ENCODE measurements around the gene KAZN.

Gene KAZN

GRCh38 chr1:15065291-15065690 lies 466.8 kb downstream of the KAZN start:
- no peak for DNase-seq (ENCODE audit: low read depth)

- no peak for DNase-seq (ENCODE audit: low read depth)
These were observed 467.3 kb downstream of the KAZN start for GRCh38 chr1:15065736-15066135.

GRCh38 chr1:15066191-15066590 lies 467.7 kb downstream of the KAZN start:
- DNase-seq (ENCODE audit: low read depth): no peak

- DNase-seq (ENCODE audit: low read depth): no peak
These were observed 468.7 kb downstream of the KAZN start for GRCh38 chr1:15067148-15067547.

GRCh38 chr1:15068152-15068551 lies 469.7 kb downstream of the KAZN start:
- DNase-seq (ENCODE audit: low read depth): no peak

- no peak for DNase-seq (ENCODE audit: low read depth)
These were observed 470.5 kb downstream of the KAZN start for GRCh38 chr1:15068997-15069396.

GRCh38 chr1:15070145-15070748 lies 471.8 kb downstream of the KAZN start:
- no peak for DNase-seq (ENCODE audit: low read depth)

- no peak for DNase-seq (ENCODE audit: low read depth)
These were observed 473.5 kb downstream of the KAZN start for GRCh38 chr1:15071936-15072335.

- DNase-seq (ENCODE audit: low read depth): no peak
These were observed 475.4 kb downstream of the KAZN start for GRCh38 chr1:15073799-15074308.

- DNase-seq (ENCODE audit: low read depth): no peak
These were observed 476.7 kb downstream of the KAZN start for GRCh38 chr1:15075175-15075574.

- DNase-seq (ENCODE audit: low read depth): no peak
These were observed 477.3 kb downstream of the KAZN start for GRCh38 chr1:15075817-15076216.

GRCh38 chr1:15076807-15077206 lies 478.3 kb downstream of the KAZN start:
- DNase-seq (ENCODE audit: low read depth): no peak

GRCh38 chr1:15077384-15077783 lies 478.9 kb downstream of the KAZN start:
- DNase-seq (ENCODE audit: low read depth): no peak

- no peak for DNase-seq (ENCODE audit: low read depth)
These were observed 482.0 kb downstream of the KAZN start for GRCh38 chr1:15080328-15081007.

- no peak for DNase-seq (ENCODE audit: low read depth)
These were observed 482.6 kb downstream of the KAZN start for GRCh38 chr1:15081102-15081501.

- no peak for DNase-seq (ENCODE audit: low read depth)
These were observed 485.1 kb downstream of the KAZN start for GRCh38 chr1:15083578-15083977.

GRCh38 chr1:15088281-15088971 lies 489.9 kb downstream of the KAZN start:
- no peak for DNase-seq (ENCODE audit: low read depth)

- DNase-seq (ENCODE audit: low read depth): no peak
These were observed 490.9 kb downstream of the KAZN start for GRCh38 chr1:15089258-15089992.

- no peak for DNase-seq (ENCODE audit: low read depth)
These were observed 491.9 kb downstream of the KAZN start for GRCh38 chr1:15090373-15090772.

- no peak for DNase-seq (ENCODE audit: low read depth)
These were observed 495.6 kb downstream of the KAZN start for GRCh38 chr1:15094056-15094455.

- DNase-seq (ENCODE audit: low read depth): no peak
These were observed 496.4 kb downstream of the KAZN start for GRCh38 chr1:15094719-15095495.

- DNase-seq (ENCODE audit: low read depth): no peak
These were observed 497.0 kb downstream of the KAZN start for GRCh38 chr1:15095496-15095875.

Measured in activated T-helper 9 cell treated with anti-CD3 and anti-CD28 coated beads, Interleukin-2, amount 50 U/mL, for 16 hours (primary cell).